ENCODE data around the gene LRCH2.

The LRCH2 gene

DNA sequence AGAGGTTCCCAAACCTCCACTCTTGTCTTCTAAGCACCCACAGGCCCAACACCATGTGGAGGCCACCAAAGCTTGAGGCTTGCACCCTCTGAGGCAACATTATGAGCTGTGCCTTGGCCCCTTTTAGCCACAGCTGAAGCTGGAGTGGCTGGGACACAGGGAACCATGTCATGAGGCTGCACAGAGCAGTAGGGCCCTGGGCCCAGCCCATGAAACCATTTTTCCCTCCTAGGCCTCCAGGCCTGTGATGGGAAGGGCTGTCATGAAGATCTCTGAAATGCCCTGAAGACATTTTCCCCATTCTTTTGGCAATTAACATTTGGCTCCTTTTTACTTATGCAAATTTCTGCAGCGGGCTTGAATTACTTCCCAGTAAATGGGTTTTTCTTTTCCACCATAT, 29.9 kb downstream of the LRCH2 start:
- DNase-seq: no peak

DNA sequence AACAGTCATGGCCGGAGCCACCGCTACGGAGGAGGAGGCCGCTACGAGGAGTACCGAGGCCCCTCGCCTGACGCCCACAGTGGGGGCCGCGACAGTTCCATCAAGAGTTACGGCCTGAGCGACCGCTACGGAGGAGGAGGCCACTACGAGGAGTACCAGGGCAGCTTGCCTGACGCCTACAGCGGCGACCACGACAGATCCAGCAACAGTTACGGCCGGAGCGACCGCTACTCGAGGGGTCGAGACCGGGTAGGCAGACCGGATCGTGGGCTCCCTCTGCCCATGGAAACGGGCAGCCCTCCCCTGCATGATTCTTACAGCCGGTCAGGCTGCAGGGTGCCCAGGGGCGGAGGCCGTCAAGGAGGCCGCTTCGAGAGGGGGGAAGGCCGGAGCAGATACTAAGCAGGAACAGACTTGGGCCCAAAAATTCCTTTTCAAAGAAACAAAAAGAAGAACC, 41.6 kb downstream of the LRCH2 start:
- DNase-seq: no peak

DNA sequence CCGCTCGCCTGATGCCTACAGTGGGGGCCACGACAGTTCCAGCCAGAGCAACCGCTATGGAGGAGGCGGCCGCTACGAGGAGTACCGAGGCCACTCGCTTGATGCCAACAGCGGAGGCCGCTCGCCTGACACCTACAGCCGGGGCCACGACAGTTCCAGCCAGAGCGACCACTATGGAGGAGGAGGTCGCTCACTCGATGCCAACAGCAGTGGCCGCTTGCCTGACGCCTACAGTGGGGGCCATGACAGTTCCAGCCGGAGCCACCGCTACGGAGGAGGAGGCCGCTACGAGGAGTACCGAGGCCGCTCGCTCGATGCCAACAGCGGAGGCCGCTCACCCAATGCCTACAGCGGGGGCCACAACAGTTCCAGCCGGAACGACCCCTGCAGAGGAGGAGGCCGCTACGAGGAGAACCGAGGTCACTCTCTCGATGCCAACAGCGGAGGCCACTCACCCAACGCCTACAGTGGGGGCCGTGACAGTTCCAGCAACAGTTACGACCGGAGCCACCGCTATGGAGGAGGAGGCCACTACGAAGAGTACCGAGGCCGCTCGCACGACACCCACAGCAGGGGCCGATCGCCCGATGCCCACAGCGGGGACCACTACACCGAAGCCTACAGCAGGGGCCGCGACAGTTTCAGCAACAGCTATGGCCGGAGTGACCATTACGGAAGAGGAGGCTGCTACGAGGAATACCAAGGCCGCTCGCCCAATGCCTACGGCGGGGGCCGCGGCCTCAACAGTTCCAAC, 42.2 kb downstream of the LRCH2 start:
- DNase-seq: no peak

DNA sequence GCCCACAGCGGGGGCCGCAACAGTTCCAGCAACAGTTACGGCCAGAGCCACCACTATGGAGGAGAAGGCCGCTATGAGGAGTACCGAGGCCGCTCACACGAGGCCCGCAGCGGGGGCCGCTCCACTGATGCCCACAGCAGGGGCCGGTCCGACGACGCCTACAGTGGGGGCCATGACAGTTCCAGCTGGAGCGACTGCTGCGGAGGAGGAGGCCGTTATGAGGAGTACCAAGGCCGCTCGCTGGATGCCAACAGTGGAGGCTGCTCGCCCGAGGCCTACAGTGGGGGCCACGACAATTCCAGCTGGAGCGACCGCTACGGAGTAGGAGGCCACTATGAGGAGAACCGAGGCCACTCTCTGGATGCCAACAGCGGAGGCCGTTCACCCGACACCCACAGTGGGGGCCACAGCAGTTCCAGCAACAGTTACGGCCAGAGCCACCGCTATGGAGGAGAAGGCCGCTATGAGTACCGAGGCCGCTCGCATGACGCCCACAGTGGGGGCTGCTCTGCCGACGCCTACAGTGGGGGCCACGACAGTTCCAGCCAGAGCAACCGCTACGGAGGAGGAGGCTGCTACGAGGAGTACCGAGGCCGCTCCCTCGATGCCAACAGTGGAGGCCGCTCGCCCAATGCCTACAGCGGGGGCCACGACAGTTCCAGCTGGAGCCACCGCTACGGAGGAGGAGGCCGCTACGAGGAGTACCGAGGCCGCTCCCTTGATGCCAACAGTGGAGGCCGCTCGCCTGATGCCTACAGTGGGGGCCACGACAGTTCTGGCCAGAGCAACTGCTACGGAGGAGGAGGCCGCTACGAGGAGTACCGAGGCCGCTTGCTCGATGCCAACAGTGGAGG, 43.0 kb downstream of the LRCH2 start:
- no peak for DNase-seq

DNA sequence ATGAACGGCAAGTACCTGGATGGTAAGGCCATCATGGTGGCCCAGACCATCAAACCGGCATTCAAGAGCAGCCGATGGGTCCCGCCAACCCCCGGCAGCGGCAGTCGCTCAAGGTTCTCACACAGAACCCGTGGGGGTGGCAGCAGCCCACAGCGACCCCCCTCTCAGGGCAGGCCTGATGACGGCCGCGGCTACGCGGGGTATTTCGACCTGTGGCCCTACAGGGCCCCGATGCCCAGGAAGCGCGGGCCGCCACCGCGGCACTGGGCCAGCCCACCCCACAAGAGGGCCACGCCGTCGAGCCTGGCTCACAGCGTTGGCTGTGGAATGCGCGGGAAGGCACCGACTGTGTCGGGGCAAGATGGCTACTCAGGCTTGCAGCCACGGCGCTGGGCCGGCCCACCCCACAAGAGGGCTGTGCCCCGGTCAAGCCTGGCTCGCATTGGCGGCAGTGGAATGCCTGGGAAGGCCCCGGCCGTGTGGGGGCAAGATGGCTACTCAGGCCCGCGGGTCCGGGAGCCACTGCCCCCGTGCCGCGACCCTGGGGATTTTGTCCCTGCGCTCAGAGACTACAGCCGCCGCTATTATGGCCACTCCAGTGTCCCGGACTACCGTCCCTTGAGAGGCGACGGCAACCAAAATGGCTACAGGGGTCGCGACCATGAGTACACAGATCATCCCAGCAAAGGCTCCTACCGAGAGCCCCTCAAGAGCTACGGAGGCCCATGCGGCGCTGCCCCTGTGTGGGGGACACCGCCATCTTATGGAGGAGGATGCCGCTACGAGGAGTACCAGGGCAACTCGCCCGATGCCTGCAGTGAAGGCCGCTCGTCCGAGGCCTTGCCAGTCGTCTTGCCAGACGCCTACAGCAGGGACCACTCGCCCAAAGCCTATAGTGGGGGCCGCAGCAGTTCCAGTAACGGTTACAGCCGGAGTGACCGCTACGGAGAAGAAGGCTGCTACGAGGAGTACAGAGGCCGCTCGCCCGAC, 44.0 kb downstream of the LRCH2 start:
- no peak for DNase-seq

DNA sequence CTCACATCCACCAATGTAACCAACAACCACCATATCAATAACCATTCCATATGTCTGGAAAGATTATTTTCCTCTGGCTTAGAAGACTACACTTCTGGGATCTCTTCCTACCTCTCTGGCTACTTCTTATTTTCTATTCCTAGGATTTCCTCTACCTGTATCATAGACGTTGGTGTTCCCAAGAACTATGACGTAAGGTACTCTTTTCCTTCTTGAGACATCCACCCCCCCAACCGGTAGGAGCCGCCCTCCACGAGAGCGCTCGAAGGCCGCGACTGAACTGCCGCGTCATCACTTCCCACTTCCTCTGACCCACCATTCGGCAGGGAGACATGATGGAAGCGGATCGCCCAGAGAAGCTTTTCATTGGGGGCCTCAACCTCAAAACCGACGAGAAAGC, 44.8 kb downstream of the LRCH2 start, which contains the start of gene RBMXL3:
RBMXL3 (plus strand) TSS at position 301 of the 400 bp plus-strand sequence; CDS start at position 333, 32 bp downstream.
- DNase-seq: no peak

DNA sequence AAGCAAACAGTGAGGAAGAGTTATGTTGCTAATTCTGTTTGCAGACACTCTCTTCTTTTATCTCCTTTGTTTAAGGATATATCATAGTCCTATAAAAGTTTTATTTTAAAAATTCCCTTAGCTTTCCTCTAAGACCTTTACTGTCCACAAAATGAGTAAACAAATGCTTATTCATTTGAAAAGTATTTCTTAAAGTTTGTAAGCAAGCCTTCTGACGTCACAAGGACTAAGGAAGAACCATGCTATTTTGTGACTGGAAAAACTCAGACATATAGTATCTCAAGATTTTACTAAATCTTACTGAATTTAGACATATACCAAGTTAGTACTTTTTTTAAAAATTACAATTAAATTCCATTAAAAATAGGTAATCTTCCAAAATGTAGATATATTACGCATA, 49.9 kb downstream of the LRCH2 start:
- DNase-seq: no peak

DNA sequence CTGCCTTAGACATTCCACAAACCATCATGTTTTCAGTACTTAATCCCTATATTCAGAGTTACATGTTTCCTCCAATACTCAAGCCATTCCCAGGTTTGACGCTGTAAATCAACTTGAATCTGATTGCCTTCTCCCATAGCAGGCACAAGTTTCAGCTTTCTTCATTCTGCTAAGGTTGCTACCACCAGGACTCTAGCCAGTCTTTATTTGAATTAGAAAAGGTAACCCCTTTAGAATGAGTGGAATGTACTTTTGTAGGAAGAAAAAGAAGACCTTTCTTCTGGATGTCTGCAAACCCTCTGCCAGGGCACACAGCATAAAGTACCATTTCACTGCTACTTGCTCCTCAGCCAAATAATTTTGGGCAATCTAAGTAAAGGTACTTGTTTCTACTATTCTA, 55.4 kb downstream of the LRCH2 start:
- no peak for DNase-seq

DNA sequence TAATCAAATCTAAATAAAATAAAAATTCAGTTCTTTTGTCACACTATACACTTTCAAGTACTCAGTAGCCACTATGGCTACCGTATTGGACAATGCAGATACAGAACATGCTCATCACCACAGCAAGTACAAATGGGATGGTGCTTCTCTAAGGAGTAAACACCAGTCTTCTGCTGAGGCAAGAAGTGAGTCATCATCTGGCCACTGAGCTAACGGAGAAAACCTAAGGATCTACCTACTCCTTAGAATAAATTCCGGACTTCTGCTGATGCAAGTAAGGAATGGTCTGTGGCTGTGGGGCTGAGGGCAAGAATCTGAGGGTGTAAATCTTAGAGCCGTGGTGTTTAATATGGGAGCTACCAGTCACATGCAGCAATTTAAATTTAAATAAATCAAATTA, 56.0 kb downstream of the LRCH2 start:
- no peak for DNase-seq

DNA sequence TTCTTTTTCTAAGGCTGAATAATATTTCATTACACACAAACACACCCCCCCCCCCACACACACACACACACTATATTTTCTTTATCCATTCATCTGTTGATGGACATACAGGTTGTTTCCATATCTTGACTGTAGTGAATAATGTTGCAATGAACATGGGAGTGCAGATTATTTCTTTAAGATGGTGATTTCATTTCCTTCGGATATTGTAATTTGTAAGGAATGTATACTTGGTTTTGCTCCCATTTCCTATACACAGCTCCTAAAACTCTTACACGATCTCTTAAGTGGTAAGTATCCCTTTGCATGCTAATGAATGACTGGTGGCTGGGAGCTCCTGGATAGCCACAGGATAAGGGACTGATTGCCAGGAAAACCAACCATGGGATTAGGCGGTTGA, 59.3 kb downstream of the LRCH2 start:
- no peak for DNase-seq

DNA sequence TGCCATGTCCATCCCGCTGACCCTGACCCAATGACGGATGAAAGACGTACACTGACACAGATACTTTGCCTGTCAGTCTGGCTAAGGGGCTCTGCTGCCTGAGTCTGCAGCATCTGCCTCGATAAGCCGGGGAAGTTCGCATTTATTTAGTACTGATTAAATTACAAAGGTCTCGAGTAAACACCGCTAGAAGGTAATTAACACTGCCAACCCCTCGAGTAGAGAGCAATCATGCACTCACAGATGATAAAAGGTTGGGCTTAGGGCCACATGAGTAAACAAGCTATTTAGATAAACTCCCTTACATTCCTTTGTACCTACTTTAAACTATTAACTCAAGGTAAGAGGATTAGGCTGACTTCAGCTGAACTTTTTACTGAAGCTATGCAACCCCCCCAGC, 60.7 kb downstream of the LRCH2 start:
- DNase-seq: no peak

DNA sequence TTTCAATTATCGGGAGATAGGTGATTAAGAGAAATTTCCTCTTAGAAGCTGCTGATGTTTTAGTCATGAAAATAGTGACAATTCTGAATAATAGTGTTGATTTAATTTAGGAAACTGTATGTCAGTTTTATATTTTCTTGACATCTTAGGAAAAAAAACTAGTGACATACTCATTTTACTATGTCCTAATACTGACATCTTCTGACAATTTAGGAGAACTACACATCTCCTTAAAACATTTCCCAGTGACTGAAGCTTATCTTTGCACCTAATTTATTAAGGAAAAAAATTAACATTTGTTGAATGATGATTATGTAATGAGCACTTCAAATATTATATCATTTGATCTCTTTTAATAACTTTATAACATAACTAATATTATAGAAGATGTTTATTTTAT, 86.7 kb downstream of the LRCH2 start:
- DNase-seq: no peak

DNA sequence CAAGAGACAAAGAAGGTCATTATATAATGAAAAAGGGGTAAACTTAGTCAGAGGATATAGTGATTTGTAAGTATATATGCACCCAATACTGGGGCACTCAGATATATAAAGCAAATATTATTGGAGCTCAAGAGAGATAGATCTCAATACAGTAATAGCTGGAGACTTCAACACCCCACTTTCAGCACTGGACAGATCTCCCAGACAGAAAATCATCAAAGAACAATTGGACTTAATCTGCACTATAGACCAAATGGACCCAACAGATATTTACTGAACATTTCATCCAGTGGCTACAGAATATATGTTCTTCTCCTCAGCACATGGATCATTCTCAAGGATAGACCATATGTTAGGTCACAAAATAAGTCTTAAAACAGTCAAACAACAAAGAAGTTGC, 91.8 kb downstream of the LRCH2 start:
- no peak for DNase-seq

DNA sequence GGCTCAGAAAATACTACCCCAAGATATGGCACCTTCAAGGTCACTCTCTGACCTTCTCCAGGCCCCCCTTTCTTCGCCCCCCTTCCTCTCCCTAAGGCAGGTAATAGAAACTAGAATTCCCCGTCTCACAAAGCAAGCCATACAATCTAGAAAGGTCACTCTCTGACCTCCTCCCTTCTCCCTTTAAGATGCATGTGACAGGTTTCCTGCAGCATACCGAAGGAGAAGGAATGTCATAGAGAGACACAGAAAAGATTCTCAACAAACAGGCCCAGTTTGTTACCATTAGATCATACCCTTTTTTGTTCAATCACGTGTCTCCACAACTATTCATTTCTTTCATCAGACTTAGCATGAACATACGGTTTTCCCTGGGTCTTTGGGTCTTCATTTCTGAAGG, 95.9 kb downstream of the LRCH2 start:
- no peak for DNase-seq

DNA sequence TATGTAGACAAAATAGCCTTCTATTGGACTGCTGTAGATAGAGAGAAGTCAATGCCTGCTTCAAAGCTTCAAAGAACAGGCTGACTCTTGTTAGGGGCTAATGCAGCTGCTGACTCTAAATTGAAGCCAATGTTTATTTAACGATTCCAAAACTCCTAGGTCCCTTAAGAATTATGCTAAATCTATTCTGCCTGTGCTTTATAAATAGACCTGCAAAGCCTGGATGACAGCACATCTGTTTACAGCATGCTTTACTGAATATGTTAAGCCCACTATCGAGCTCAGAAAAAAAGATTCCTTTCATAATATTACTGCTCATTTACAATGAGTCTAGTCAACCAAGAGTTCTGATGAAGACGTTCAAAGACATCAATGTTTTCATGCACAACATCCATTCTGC, 99.5 kb downstream of the LRCH2 start:
- DNase-seq: no peak

DNA sequence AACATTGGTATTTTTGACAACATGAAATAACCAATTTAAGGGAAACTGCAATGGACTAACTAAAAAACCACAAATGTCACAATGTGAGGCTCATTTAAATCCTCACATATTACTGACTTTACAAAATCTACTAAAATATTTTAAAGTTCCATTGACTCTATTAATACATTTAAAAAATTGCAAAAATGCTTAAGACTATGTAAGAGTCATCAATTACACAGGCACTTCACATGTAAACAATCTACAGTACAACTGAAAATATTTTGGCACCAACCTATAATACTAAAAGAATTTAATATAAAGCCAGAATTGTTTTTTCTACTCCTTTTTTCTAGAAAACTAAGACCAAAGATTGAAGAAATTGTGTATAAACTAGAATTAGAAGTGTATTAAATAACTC, 121.5 kb downstream of the LRCH2 start:
- no peak for DNase-seq

DNA sequence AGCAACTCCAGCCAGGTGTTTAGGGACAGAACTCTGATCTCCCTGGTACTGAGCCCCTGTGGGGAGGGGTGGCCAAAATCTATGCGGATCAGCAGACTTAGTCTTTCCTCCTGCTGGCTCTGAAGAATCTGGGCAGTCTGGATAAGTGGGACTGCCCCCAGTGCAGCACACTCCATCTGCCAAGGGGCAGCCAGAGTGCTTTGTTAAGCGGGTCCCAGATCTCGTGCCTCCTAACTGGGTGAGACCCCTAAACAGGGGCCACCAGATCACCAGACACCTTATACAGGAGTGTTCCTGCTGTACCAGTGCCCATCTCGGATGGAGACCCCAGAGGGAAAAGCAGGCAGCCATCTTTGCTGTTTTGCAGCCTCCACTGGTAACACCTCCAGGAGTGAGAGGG, 135.0 kb downstream of the LRCH2 start:
- no peak for DNase-seq

DNA sequence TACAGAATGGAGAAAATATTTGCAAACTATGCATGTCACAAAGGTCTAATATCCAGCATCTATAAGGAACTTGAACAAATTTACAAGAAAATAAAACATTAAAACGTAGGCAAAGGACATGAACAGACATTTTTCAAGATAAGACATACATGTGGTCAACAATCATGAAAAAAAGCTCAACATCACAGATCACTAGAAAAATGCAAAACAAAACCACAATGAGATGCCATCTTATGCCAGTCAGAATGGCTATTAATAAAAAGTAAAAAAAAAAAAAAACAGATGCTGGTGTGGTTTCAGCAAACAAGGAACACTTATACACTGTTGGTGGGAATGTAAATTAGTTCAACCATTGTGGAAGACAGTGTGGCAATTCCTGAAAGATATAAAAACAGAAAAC, 140.7 kb downstream of the LRCH2 start:
- no peak for DNase-seq

DNA sequence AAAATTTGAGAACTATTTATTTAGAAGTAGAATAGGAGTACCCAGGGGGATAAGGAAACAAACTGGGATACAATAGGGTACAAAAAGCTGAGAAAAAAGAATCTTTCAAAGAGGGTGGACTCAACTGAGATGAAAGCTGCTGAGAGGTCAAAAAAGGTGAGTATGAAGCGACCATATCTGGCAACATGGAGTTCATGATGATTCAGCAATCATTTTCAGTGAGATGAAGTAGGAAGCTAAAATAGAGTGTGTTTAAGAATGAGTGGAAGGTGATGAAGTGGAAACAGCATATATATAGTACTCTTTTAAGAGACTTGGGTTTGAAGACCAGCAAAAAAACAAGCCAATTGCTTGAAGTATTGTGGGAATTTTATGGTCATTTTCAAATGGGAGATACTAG, 144.5 kb downstream of the LRCH2 start:
- DNase-seq: no peak

DNA sequence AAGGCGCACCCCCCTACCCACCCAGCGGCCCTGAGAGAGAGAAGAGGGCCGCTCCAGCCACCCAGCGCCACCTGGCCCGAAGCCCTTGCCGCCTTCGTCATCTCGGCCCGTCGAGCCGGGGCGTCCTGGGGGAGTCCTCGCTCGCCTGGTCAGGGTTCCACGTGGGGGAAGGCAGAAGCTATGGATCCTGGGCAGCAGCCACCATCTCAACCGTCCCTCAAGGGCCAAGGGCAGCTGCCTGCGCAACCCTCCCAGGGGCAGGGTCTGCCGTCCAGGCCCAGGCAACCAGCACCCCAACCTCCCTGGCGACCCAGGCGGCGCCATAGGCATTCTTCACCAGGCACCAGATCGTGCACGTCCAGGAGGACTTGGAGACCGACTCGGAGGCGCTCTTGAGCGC, 165.0 kb downstream of the LRCH2 start:
- DNase-seq: no peak

DNA sequence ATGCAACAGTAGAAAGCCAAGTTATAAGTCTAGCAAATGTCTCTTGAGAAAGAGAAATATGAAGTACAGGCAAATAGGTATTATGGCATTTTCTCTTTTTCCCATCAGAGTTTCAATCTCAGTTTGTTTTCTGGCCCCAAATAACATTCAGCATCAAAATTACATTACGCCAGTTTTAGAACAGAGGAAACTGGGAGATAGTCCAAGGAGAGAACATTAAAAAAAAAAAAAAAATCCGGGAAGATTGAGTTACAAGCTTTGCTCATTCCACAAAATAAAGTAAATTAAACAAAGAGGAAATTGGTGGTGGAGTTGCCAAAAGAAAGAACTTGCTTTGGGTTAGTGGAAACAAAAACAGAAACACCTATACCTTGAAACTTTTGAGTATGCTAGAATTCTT, 166.1 kb downstream of the LRCH2 start:
- no peak for DNase-seq

DNA sequence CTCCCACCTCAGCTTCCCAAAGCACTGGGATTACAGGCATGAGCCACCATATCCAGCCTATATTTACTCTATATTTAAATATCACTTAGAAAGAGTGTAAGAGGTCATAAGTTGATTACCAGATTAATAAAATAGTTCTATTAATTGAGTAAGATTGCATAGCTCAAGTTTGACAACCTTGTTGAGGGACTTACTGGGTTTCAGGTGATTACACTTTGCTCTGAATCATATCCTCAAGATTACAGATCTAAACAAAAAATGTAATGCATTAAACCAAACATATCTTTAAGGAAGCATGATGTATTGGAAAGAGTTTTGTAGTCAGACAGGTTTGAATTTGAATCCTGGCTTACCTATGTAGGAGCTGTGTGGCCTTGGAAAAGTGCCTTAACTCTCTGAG, 168.6 kb downstream of the LRCH2 start:
- DNase-seq: no peak

All from NCI-H524 treated with DMSO at 0.1 percent for 48 hours (cell line).